MM.1S (cell line): ENCODE measurements around the gene IGSF6.

Experiments
- DNase-seq: peaks from one replicate; pipeline ENCODE4 v3.0.0-alpha.2; 2015
- H2AFZ ChIP-seq: fragments of 300-600 bp; sonication (generic); 2 replicates; pipeline ENCODE4 v1.6.0; 2016; ENCODE audit warnings: antibody characterized with exemption, low read length
- H3F3A ChIP-seq: fragments of 300-600 bp; sonication (generic); 2 replicates; pipeline ENCODE4 v1.6.1; 2016; ENCODE audit warnings: mild to moderate bottlenecking, antibody characterized with exemption, low read length, moderate library complexity, mixed read lengths; ENCODE audit not compliant: insufficient read depth
- H3K27ac ChIP-seq: fragments of 300-600 bp; sonication (generic); 2 replicates; pipeline ENCODE4 v1.5.1; 2016; ENCODE audit warnings: mild to moderate bottlenecking, low read length
- H3K27me3 ChIP-seq: fragments of 300-600 bp; sonication (generic); replicated peaks from 2 replicates; pipeline ENCODE4 v1.6.0; 2016; ENCODE audit warnings: low read length; ENCODE audit not compliant: insufficient read depth
- H3K36me3 ChIP-seq: fragments of 300-600 bp; sonication (generic); replicated peaks from 2 replicates; pipeline ENCODE4 v1.6.1; 2016; ENCODE audit warnings: mild to moderate bottlenecking, low read length, mixed read lengths; ENCODE audit not compliant: insufficient read depth
- H3K4me1 ChIP-seq: fragments of 300-600 bp; sonication (generic); 2 replicates; pipeline ENCODE4 v1.6.1; 2016; ENCODE audit warnings: low read length, mixed read lengths
- H3K4me2 ChIP-seq: fragments of 300-600 bp; sonication (generic); 2 replicates; pipeline ENCODE4 v1.6.0; 2016; ENCODE audit warnings: low read depth, low read length
- H3K4me3 ChIP-seq: fragments of 300-600 bp; sonication (generic); 2 replicates; pipeline ENCODE4 v1.5.1; 2016; ENCODE audit warnings: low read length, mixed read lengths
- H3K79me2 ChIP-seq: fragments of 300-600 bp; sonication (generic); 2 replicates; pipeline ENCODE4 v1.6.1; 2016; ENCODE audit warnings: mixed run types, low read length, mixed read lengths
- H3K9ac ChIP-seq: fragments of 300-600 bp; sonication (generic); 2 replicates; pipeline ENCODE4 v1.6.1; 2016; ENCODE audit warnings: low read length, mixed read lengths
- H3K9me2 ChIP-seq: fragments of 300-600 bp; sonication (generic); replicated peaks from 2 replicates; pipeline ENCODE4 v1.6.1; 2016; ENCODE audit warnings: mild to moderate bottlenecking, low read length, mixed read lengths; ENCODE audit not compliant: insufficient read depth
- H3K9me3 ChIP-seq: fragments of 300-600 bp; sonication (generic); replicated peaks from 2 replicates; pipeline ENCODE4 v1.6.1; 2016; ENCODE audit warnings: mild to moderate bottlenecking, low read length, mixed read lengths; ENCODE audit not compliant: insufficient read depth
- H4K20me1 ChIP-seq: fragments of 300-600 bp; sonication (generic); 2 replicates; pipeline ENCODE4 v1.6.1; 2016; ENCODE audit warnings: mild to moderate bottlenecking, low read length, moderate library complexity, mixed read lengths; ENCODE audit not compliant: insufficient read depth
- EZH2 ChIP-seq: fragments of 300-600 bp; sonication (generic); optimal IDR thresholded peaks from 2 replicates; pipeline ENCODE3; 2017; ENCODE audit warnings: low read depth, mild to moderate bottlenecking, antibody characterized with exemption, low read length, mixed read lengths
- EZH2phosphoT487 ChIP-seq: fragments of 300-600 bp; sonication (generic); IDR thresholded peaks from 2 replicates; pipeline ENCODE4 v1.6.1; 2018; ENCODE audit warnings: antibody characterized with exemption, low read length
- TF ChIP-seq, protein P1 (sequence below): fragments of 300-600 bp; sonication (generic); IDR thresholded peaks from 2 replicates; pipeline ENCODE4 v1.5.1; 2016; ENCODE audit warnings: antibody characterized with exemption, low read length, mixed read lengths

IGSF6 gene

GRCh38 chr16:21590287-21590686 is 62.1 kb downstream of the IGSF6 start:
- TF ChIP-seq EZH2phosphoT487 (no peak), EZH2 (no peak)
- TF ChIP-seq, protein P1, sequence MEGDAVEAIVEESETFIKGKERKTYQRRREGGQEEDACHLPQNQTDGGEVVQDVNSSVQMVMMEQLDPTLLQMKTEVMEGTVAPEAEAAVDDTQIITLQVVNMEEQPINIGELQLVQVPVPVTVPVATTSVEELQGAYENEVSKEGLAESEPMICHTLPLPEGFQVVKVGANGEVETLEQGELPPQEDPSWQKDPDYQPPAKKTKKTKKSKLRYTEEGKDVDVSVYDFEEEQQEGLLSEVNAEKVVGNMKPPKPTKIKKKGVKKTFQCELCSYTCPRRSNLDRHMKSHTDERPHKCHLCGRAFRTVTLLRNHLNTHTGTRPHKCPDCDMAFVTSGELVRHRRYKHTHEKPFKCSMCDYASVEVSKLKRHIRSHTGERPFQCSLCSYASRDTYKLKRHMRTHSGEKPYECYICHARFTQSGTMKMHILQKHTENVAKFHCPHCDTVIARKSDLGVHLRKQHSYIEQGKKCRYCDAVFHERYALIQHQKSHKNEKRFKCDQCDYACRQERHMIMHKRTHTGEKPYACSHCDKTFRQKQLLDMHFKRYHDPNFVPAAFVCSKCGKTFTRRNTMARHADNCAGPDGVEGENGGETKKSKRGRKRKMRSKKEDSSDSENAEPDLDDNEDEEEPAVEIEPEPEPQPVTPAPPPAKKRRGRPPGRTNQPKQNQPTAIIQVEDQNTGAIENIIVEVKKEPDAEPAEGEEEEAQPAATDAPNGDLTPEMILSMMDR: no peak
- Histone ChIP-seq H3K36me3 (no peaks in the 10 kb centered on the region), H3K4me1 (no peaks in the 10 kb centered on the region), H3K4me3 (no peak overlapping the region), H3K9ac (no peak overlapping the region), H3K4me2 (no peak overlapping the region), H3K9me3 (no peaks in the 10 kb centered on the region), H3K27me3 (no peaks in the 10 kb centered on the region), H2AFZ (no peak overlapping the region), H4K20me1 (no peaks in the 10 kb centered on the region), H3K27ac (no peak overlapping the region), H3F3A (no peaks in the 10 kb centered on the region), H3K79me2 (no peaks in the 10 kb centered on the region), H3K9me2 (no peaks in the 10 kb centered on the region)
- DNase-seq: no peak

DNA sequence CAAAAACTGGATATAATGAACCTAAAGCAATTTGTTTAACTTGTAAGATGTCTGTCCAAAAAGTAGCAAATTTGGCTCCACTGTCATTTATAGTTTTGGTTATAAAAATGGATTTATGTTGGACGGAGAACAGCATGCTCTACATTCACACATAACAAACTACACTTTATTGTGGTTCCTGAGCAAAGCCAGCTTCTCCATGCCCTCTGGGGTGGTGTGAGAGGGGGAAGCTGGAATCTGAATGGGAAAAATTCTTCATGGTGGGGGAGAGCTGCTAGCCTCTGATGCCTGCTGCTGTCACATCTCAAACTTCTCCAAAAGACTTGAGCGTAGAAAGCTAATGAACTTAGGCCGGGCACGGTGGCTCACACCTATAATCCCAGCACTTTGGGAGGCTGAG is 62.9 kb downstream of the IGSF6 start:
- Histone ChIP-seq H3K27ac (no peak overlapping the region), H3K79me2 (no peaks in the 10 kb centered on the region), H3K4me1 (no peaks in the 10 kb centered on the region), H3K4me2 (no peak overlapping the region), H3K36me3 (no peaks in the 10 kb centered on the region), H3F3A (no peaks in the 10 kb centered on the region), H3K9me2 (no peaks in the 10 kb centered on the region), H4K20me1 (no peaks in the 10 kb centered on the region), H3K9ac (no peak overlapping the region), H3K4me3 (no peak overlapping the region), H2AFZ (no peak overlapping the region), H3K9me3 (no peaks in the 10 kb centered on the region), H3K27me3 (no peaks in the 10 kb centered on the region)
- DNase-seq: no peak
- no peak for TF ChIP-seq EZH2phosphoT487
- TF ChIP-seq, protein P1: no peak
- no peak for TF ChIP-seq EZH2
